ENCODE data around the gene METTL16. TPM values are rescaled to one million over a fixed set of nuclear protein-coding genes. Genes with fewer than 3 reads are reported as not detected.
"Not testable (repeated sequence)": the region's sequence is repeated elsewhere in the genome, so short reads cannot be mapped to it uniquely, and the experiment has no call there.

Gene METTL16
- total and polyA plus RNA-seq, 10 donors = 17.1 to 38.2 (median 27.8) TPM

GRCh38 chr17:2453325-2453724 is 58.4 kb downstream of the METTL16 start:
- Histone ChIP-seq H3K4me1 (peaks cover 0 to 24% (median 3%) of the 10 kb centered on the region in 6 donors), H3K27ac (no peak overlapping the region), H3K27me3 (replicated peaks in 1 of 7) (no peaks in the 10 kb centered on the region), H3K4me3 (no peak overlapping the region), H3K9me3 (no peaks in the 10 kb centered on the region), H3K36me3 (peaks cover 0 to 54% (median 14%) of the 10 kb centered on the region in 6 donors)
- 75 to 89% (median 82%) methylated on average over 6 of the region's 6 CpGs for WGBS, 5 donors
- DNase-seq = no peak
- intact Hi-C loops (cut with DNase I; ENCODE audit: low total_unique reads) = no loop called here
- TF ChIP-seq CTCF (IDR thresholded peaks at IDR 0.05 in 8 of 11, conservative IDR thresholded peaks at IDR 0.05 in 3 of 11) = no peak
- TF ChIP-seq POLR2A (IDR thresholded peaks at IDR 0.05) = no peak
- TF ChIP-seq POLR2AphosphoS5 (IDR thresholded peaks at IDR 0.05) = no peak

- DNase-seq = no peak
- Histone ChIP-seq H3K4me3 (no peak overlapping the region), H3K9me3 (no peaks in the 10 kb centered on the region), H3K36me3 (peaks cover 0 to 43% (median 10%) of the 10 kb centered on the region in 6 donors), H3K4me1 (peaks cover 0 to 24% (median 3%) of the 10 kb centered on the region in 6 donors), H3K27ac (no peak overlapping the region), H3K27me3 (replicated peaks in 1 of 7) (no peaks in the 10 kb centered on the region)
- intact Hi-C loops (cut with DNase I; ENCODE audit: low total_unique reads) = no loop called here
- 63 to 80% (median 68%) methylated on average over 6 of the region's 6 CpGs for WGBS, 5 donors
- TF ChIP-seq CTCF (IDR thresholded peaks at IDR 0.05 in 8 of 11, conservative IDR thresholded peaks at IDR 0.05 in 3 of 11) = no peak
- TF ChIP-seq POLR2A (IDR thresholded peaks at IDR 0.05) = no peak
- no peak for TF ChIP-seq POLR2AphosphoS5 (IDR thresholded peaks at IDR 0.05)
These were observed 59.4 kb downstream of the METTL16 start for GRCh38 chr17:2452216-2452750.

- DNase-seq = no peak
- Histone ChIP-seq H3K27me3 (replicated peaks in 1 of 7) (no peaks in the 10 kb centered on the region), H3K4me3 (no peak overlapping the region), H3K36me3 (peaks cover 0 to 35% (median 1%) of the 10 kb centered on the region in 6 donors), H3K27ac (peak overlapping the region in 2 of 8 donors; percentile 2 to 13), H3K9me3 (peaks cover 0 to 11% (median 8%) of the 10 kb centered on the region in 8 donors), H3K4me1 (peaks cover 0 to 24% (median 3%) of the 10 kb centered on the region in 6 donors)
- intact Hi-C loops (cut with DNase I; ENCODE audit: low total_unique reads) = no loop called here
- 38 to 66% (median 46%) methylated on average over 5 of the region's 5 CpGs for WGBS, 5 donors
- TF ChIP-seq POLR2A (IDR thresholded peaks at IDR 0.05) (no peak), CTCF (IDR thresholded peaks at IDR 0.05 in 8 of 11, conservative IDR thresholded peaks at IDR 0.05 in 3 of 11) (no peak), POLR2AphosphoS5 (IDR thresholded peaks at IDR 0.05) (no peak)
These were observed 61.6 kb downstream of the METTL16 start for GRCh38 chr17:2450016-2450650.

- Histone ChIP-seq H3K9me3 (peaks cover 0 to 11% (median 8%) of the 10 kb centered on the region in 8 donors), H3K27ac (no peak overlapping the region), H3K27me3 (replicated peaks in 1 of 7) (no peaks in the 10 kb centered on the region), H3K4me3 (no peak overlapping the region), H3K36me3 (peaks cover 0 to 34% (median 0%) of the 10 kb centered on the region in 6 donors), H3K4me1 (peaks cover 0 to 24% (median 3%) of the 10 kb centered on the region in 6 donors)
- DNase-seq = no peak
- intact Hi-C loops (cut with DNase I; ENCODE audit: low total_unique reads) = no loop called here
- WGBS, 5 donors = 79 to 95% (median 87%) methylated on average over 2 of the region's 2 CpGs
- TF ChIP-seq CTCF (IDR thresholded peaks at IDR 0.05 in 8 of 11, conservative IDR thresholded peaks at IDR 0.05 in 3 of 11) (no peak), POLR2AphosphoS5 (IDR thresholded peaks at IDR 0.05) (no peak), POLR2A (IDR thresholded peaks at IDR 0.05) (no peak)
These were observed 62.2 kb downstream of the METTL16 start for GRCh38 chr17:2449486-2449885.

- H3K4me3 ChIP-seq; H3K27me3 ChIP-seq (replicated peaks in 1 of 7); DNase-seq; H3K27ac ChIP-seq; intact Hi-C loops (cut with DNase I; ENCODE audit: low total_unique reads): not testable (repeated sequence)
- Histone ChIP-seq H3K4me1 (peaks cover 0 to 24% (median 3%) of the 10 kb centered on the region in 6 donors), H3K36me3 (peaks cover 0 to 25% (median 0%) of the 10 kb centered on the region in 6 donors), H3K9me3 (peaks cover 0 to 11% (median 8%) of the 10 kb centered on the region in 8 donors)
- WGBS, 5 donors = 95 to 100% methylated on average over 8 to 11 of the region's 29 CpGs; no CpG with 5 or more reads in 3 of the 5 donors
These were observed 64.2 kb downstream of the METTL16 start for GRCh38 chr17:2447479-2447878.
